ENCODE measurements around the gene TMEM184A. TPM values are rescaled to one million over a fixed set of nuclear protein-coding genes. Genes with fewer than 3 reads are reported as not detected.

TMEM184A gene
- total RNA-seq, 1 experiment from 2014 or later = 16.5 TPM

GRCh38 chr7:1580422-1581030, 24.5 kb upstream of the TMEM184A start:
- Mint-ChIP-seq H3K9me3 (ENCODE audit: unreplicated experiment) (peaks cover 18% of the 10 kb centered on the region), H3K4me3 (ENCODE audit: unreplicated experiment) (no peak overlapping the region), H3K27me3 (ENCODE audit: insufficient read depth, unreplicated experiment) (peaks cover 13% of the 10 kb centered on the region), H3K36me3 (ENCODE audit: insufficient read depth, unreplicated experiment) (no peaks in the 10 kb centered on the region), H3K27ac (ENCODE audit: unreplicated experiment) (no peak overlapping the region), H3K4me1 (ENCODE audit: low read depth, unreplicated experiment) (peaks cover 11% of the 10 kb centered on the region)
- H3K4me1 ChIP-seq = 0 out of 2 replicates have a peak, but pooled peaks cover 3% of the 10 kb centered on the region
- no peak overlapping the region for H3K4me3 ChIP-seq (ENCODE audit: low read depth, low read length)
- intact Hi-C loops (cut with micrococcal nuclease; ENCODE audit: unreplicated experiment) = no loop called here
- H3K36me3 ChIP-seq (ENCODE audit: control insufficient read depth, insufficient read depth, low read length) = no peaks in the 10 kb centered on the region
- ChIA-PET POLR2A (no interaction called here), CTCF (interaction anchor here (0.5 to 0.7 kb wide), 2 partner anchors 30 to 391 kb away, joined by 3 to 4 read pairs; no protein-coding TSS in a partner anchor)
- no peak for TF ChIP-seq CTCF (IDR thresholded peaks at IDR 0.05; ENCODE audit: insufficient read depth in 1 of 2, low read depth in 1 of 2, low read length in 1 of 2, severe bottlenecking in 1 of 2, unreplicated experiment in 1 of 2)
- no peaks in the 10 kb centered on the region for H3K27me3 ChIP-seq (replicated peaks; ENCODE audit: control insufficient read depth, insufficient read depth, low read length)
- no TSS peak for BruUV-seq (replicated peaks)
- no peaks in the 10 kb centered on the region for H3K9me3 ChIP-seq
- no peak for DNase-seq

GRCh38 chr7:1579481-1580421, 23.7 kb upstream of the TMEM184A start:
- 0 out of 2 replicates have a peak, but pooled peaks cover 3% of the 10 kb centered on the region for H3K4me1 ChIP-seq
- ChIA-PET POLR2A (no interaction called here), CTCF (interaction anchor here (0.6 to 1.0 kb wide), 5 partner anchors 12 to 344 kb away, joined by 3 to 4 read pairs (median 3); partner anchors contain the start of gene TMEM184A)
- H3K27me3 ChIP-seq (replicated peaks; ENCODE audit: control insufficient read depth, insufficient read depth, low read length) = no peaks in the 10 kb centered on the region
- Mint-ChIP-seq H3K4me1 (ENCODE audit: low read depth, unreplicated experiment) (peaks cover 11% of the 10 kb centered on the region), H3K27ac (ENCODE audit: unreplicated experiment) (no peak overlapping the region), H3K36me3 (ENCODE audit: insufficient read depth, unreplicated experiment) (no peaks in the 10 kb centered on the region), H3K9me3 (ENCODE audit: unreplicated experiment) (peaks cover 18% of the 10 kb centered on the region), H3K4me3 (ENCODE audit: unreplicated experiment) (no peak overlapping the region), H3K27me3 (ENCODE audit: insufficient read depth, unreplicated experiment) (peaks cover 10% of the 10 kb centered on the region)
- H3K9me3 ChIP-seq = no peaks in the 10 kb centered on the region
- no peak overlapping the region for H3K4me3 ChIP-seq (ENCODE audit: low read depth, low read length)
- no peaks in the 10 kb centered on the region for H3K36me3 ChIP-seq (ENCODE audit: control insufficient read depth, insufficient read depth, low read length)
- BruUV-seq (replicated peaks) = no TSS peak
- peak; percentile 69 to 86 for DNase-seq
- intact Hi-C loops (cut with micrococcal nuclease; ENCODE audit: unreplicated experiment) = loop anchor here (5.0 kb wide), 1 partner anchor 178 kb away; no protein-coding TSS in a partner anchor
- TF ChIP-seq CTCF (IDR thresholded peaks at IDR 0.05; ENCODE audit: insufficient read depth in 1 of 2, low read depth in 1 of 2, low read length in 1 of 2, severe bottlenecking in 1 of 2, unreplicated experiment in 1 of 2) = peak; percentile 91 to 94

GRCh38 chr7:1578513-1578912, 22.5 kb upstream of the TMEM184A start:
- Histone ChIP-seq H3K36me3 (ENCODE audit: control insufficient read depth, insufficient read depth, low read length) (no peaks in the 10 kb centered on the region), H3K27me3 (replicated peaks; ENCODE audit: control insufficient read depth, insufficient read depth, low read length) (no peaks in the 10 kb centered on the region), H3K9me3 (no peaks in the 10 kb centered on the region), H3K4me1 (0 out of 2 replicates have a peak, but pooled peaks cover 3% of the 10 kb centered on the region), H3K4me3 (ENCODE audit: low read depth, low read length) (no peak overlapping the region)
- no TSS peak for BruUV-seq (replicated peaks)
- no peak for DNase-seq
- Mint-ChIP-seq H3K27ac (ENCODE audit: unreplicated experiment) (no peak overlapping the region), H3K9me3 (ENCODE audit: unreplicated experiment) (peaks cover 18% of the 10 kb centered on the region), H3K4me3 (ENCODE audit: unreplicated experiment) (no peak overlapping the region), H3K4me1 (ENCODE audit: low read depth, unreplicated experiment) (peaks cover 11% of the 10 kb centered on the region), H3K36me3 (ENCODE audit: insufficient read depth, unreplicated experiment) (no peaks in the 10 kb centered on the region), H3K27me3 (ENCODE audit: insufficient read depth, unreplicated experiment) (peaks cover 10% of the 10 kb centered on the region)
- TF ChIP-seq CTCF (IDR thresholded peaks at IDR 0.05; ENCODE audit: insufficient read depth in 1 of 2, low read depth in 1 of 2, low read length in 1 of 2, severe bottlenecking in 1 of 2, unreplicated experiment in 1 of 2) = no peak
- ChIA-PET POLR2A (no interaction called here), CTCF (interaction anchor here (1.0 kb wide), 1 partner anchor 41 kb away, joined by 3 read pairs; no protein-coding TSS in a partner anchor)
- intact Hi-C loops (cut with micrococcal nuclease; ENCODE audit: unreplicated experiment) = loop anchor here (5.0 kb wide), 1 partner anchor 179 kb away; no protein-coding TSS in a partner anchor

Data from Caco-2 (cell line).